Fibroblast of villous mesenchyme (primary cell): ENCODE results near the gene KLC3. TPM values are rescaled to one million over a fixed set of nuclear protein-coding genes. Genes with fewer than 3 reads are reported as not detected.
"Not testable (repeated sequence)": the region's sequence is repeated elsewhere in the genome, so short reads cannot be mapped to it uniquely, and the experiment has no call there.

Experiments used
- DNase-seq: peaks from one replicate; pipeline ENCODE4 v3.0.0-alpha.2; 2010; ENCODE audit warnings: low read depth
- H3K4me3 ChIP-seq: 2 replicates; pipeline ENCODE4 v1.5.1; 2011; ENCODE audit warnings: low read depth, mild to moderate bottlenecking, low read length
- CTCF ChIP-seq: IDR thresholded peaks from 2 replicates; pipeline ENCODE4 v1.5.1; 2012; ENCODE audit warnings: low read depth, mild to moderate bottlenecking, low read length; ENCODE audit not compliant: insufficient read depth
- total RNA-seq: library from RNA; depleted of rRNA; stranded (reverse); fragments of >200 nt; gene quantifications from 2 replicates; pipeline ENCODE4 v1.2.3, GENCODE V29; 2012

Gene KLC3
- total RNA-seq, 1 donor, result not detected

- TF ChIP-seq CTCF, result no peak
- no peak for DNase-seq
- no peak overlapping the region for H3K4me3 ChIP-seq
These were observed 16.1 kb upstream of the KLC3 start for GRCh38 chr19:45324349-45324907.

- TF ChIP-seq CTCF, result no peak
- DNase-seq, result no peak
- H3K4me3 ChIP-seq, result no peak overlapping the region
These were observed 13.0 kb upstream of the KLC3 start for GRCh38 chr19:45327404-45328143.

GRCh38 chr19:45331411-45331810, 9.1 kb upstream of the KLC3 start:
- DNase-seq, result no peak

GRCh38 chr19:45333609-45334303, 6.8 kb upstream of the KLC3 start:
- no peak overlapping the region for H3K4me3 ChIP-seq
- TF ChIP-seq CTCF, result no peak
- DNase-seq, result no peak

More at GRCh38 chr19:45331411-45331810, 9.1 kb upstream of the KLC3 start:
- TF ChIP-seq CTCF, result no peak
- no peak overlapping the region for H3K4me3 ChIP-seq

- DNase-seq, H3K4me3 ChIP-seq: not testable (repeated sequence)
These were observed 5.7 kb upstream of the KLC3 start for GRCh38 chr19:45334881-45335280.

- DNase-seq, result no peak
- no peak for TF ChIP-seq CTCF
- no peak overlapping the region for H3K4me3 ChIP-seq
These were observed 3.8 kb upstream of the KLC3 start for GRCh38 chr19:45336696-45337251.

GRCh38 chr19:45339629-45340028, 921 bp upstream of the KLC3 start:
- no peak for DNase-seq
- TF ChIP-seq CTCF, result no peak

More at GRCh38 chr19:45339629-45340028, 921 bp upstream of the KLC3 start:
- no peak overlapping the region for H3K4me3 ChIP-seq
